T-helper 2 cell treated with Interferon-gamma antibody and Interleukin-4, amounts not matched to agents 5 μg/mL and 100 μg/mL, for 36 hours (primary cell): ENCODE data around the gene HDAC10.

Experiments
- DNase-seq: peaks from one replicate; pipeline ENCODE4 v3.0.0; 2021; ENCODE audit warnings: low spot score
- H3K27ac Mint-ChIP-seq: one replicate; pipeline ENCODE4 v1.8.0; 2021; ENCODE audit warnings: mild to moderate bottlenecking, mixed read lengths
- H3K27me3 Mint-ChIP-seq: one replicate; pipeline ENCODE4 v1.8.0; 2021; ENCODE audit warnings: low read depth, mixed read lengths
- H3K36me3 Mint-ChIP-seq: one replicate; pipeline ENCODE4 v1.8.0; 2021; ENCODE audit warnings: low read depth, mixed read lengths
- H3K4me1 Mint-ChIP-seq: one replicate; pipeline ENCODE4 v1.8.0; 2021; ENCODE audit warnings: low read depth, mixed read lengths
- H3K4me3 Mint-ChIP-seq: one replicate; pipeline ENCODE4 v1.8.0; 2022; ENCODE audit warnings: mild to moderate bottlenecking, moderate library complexity, mixed read lengths
- H3K9me3 Mint-ChIP-seq: one replicate; pipeline ENCODE4 v1.8.0; 2021; ENCODE audit warnings: mixed read lengths

HDAC10 gene

DNA sequence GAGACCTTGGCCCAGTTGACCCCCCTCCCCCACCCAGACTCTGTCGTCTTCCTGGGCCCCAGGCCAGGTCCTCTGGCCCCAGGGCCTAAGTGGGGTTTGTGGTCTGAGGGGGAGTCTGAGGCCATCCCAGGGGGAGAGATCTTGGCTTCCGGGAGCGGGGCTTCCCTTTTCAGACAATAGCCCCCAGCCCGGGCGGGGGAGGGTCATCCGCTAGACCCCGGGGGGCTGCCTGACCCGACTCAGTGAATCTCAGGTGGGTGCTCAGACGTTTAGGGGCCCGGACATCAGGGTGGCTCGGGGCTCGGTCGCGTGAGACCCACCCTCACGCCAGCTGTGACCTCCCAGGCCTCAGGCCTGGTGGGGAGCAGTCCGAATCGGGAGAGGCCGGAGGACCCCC is 18.5 kb upstream of the HDAC10 start:
- no peak overlapping the region for H3K27ac Mint-ChIP-seq
- H3K9me3 Mint-ChIP-seq: no peaks in the 10 kb centered on the region
- peaks cover 5% of the 10 kb centered on the region for H3K4me1 Mint-ChIP-seq
- H3K27me3 Mint-ChIP-seq: peaks cover 19% of the 10 kb centered on the region
- peak overlapping the region; percentile 70 for H3K4me3 Mint-ChIP-seq
- no peak for DNase-seq
- no peaks in the 10 kb centered on the region for H3K36me3 Mint-ChIP-seq

- Mint-ChIP-seq H3K36me3 (no peaks in the 10 kb centered on the region), H3K4me1 (peaks cover 2% of the 10 kb centered on the region), H3K9me3 (no peaks in the 10 kb centered on the region), H3K27me3 (peaks cover 13% of the 10 kb centered on the region), H3K27ac (no peak overlapping the region), H3K4me3 (peak overlapping the region; percentile 36)
- DNase-seq: no peak
Observed at GRCh38 chr22:50268655-50269113, 17.6 kb upstream of the HDAC10 start.

GRCh38 chr22:50267591-50268390 is 16.7 kb upstream of the HDAC10 start:
- peaks cover 11% of the 10 kb centered on the region for H3K27me3 Mint-ChIP-seq
- no peaks in the 10 kb centered on the region for H3K36me3 Mint-ChIP-seq
- no peak for DNase-seq
- H3K4me3 Mint-ChIP-seq: no peak overlapping the region
- no peak overlapping the region for H3K27ac Mint-ChIP-seq
- H3K4me1 Mint-ChIP-seq: peaks cover under 1% of the 10 kb centered on the region
- H3K9me3 Mint-ChIP-seq: no peaks in the 10 kb centered on the region

DNA sequence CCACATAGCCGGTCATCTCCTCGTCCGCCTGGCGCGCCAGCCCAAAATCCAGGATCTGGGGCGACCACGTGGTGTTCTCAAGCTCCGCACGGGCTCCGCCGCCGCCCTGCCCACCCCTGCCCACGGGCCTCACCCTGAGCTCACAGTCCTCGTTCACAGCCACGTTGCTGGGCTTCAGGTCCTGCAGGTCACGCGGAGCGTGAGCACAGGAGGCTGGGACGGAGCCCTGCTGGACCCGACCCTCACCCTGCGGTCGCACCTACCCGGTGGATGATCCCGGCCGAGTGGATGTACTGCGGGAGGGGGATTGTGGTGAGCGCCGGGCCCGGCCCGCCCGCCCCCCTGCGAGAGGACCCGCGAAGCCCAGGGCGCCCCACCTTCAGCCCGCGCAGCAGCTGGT is 15.9 kb upstream of the HDAC10 start:
- no peaks in the 10 kb centered on the region for H3K9me3 Mint-ChIP-seq
- no peak for DNase-seq
- no peak overlapping the region for H3K27ac Mint-ChIP-seq
- no peaks in the 10 kb centered on the region for H3K36me3 Mint-ChIP-seq
- H3K4me3 Mint-ChIP-seq: no peak overlapping the region
- peaks cover 4% of the 10 kb centered on the region for H3K4me1 Mint-ChIP-seq
- H3K27me3 Mint-ChIP-seq: peaks cover 14% of the 10 kb centered on the region

DNA sequence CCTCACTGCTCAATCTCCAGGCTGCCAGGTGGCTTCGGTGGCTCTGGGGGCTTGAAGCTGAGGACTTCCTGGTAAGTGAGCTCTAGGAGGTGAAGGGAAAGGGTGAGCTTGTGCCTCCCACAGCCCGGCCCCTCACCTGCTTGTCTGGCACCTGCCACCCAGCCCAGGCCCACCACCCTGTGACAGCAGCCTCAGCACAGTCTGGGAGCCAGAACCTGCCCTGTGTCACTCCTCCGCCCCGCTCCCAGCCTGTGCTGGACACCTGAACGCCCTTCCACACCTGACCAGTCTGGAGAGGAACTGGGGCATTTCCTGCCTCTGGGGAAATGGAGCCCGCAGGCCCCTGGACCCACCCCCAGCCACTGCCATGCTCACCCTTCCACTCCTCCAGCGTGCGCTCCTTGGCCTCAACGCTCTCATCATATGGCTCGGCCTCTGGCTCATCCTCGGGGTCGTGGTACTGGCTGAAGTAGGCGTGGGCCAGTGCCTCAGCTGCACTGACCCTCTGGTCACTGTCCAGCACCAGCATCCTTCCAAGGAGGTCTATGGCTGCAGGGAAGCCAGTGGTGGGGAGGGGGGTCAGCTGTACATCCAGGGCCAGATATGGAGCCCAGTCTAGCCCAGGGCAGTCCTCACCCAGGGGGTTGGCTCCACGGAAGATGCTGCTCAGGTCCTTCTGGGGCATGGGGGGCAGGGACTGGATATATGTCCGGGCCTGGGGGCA is 14.0 kb upstream of the HDAC10 start:
- Mint-ChIP-seq H3K27ac (no peak overlapping the region), H3K4me1 (peaks cover 5% of the 10 kb centered on the region), H3K27me3 (peaks cover 16% of the 10 kb centered on the region), H3K4me3 (no peak overlapping the region), H3K9me3 (no peaks in the 10 kb centered on the region), H3K36me3 (no peaks in the 10 kb centered on the region)
- DNase-seq: no peak

- Mint-ChIP-seq H3K27me3 (peaks cover 16% of the 10 kb centered on the region), H3K27ac (no peak overlapping the region), H3K36me3 (no peaks in the 10 kb centered on the region), H3K9me3 (no peaks in the 10 kb centered on the region), H3K4me3 (no peak overlapping the region), H3K4me1 (peaks cover 5% of the 10 kb centered on the region)
- DNase-seq: no peak
Observed at GRCh38 chr22:50264104-50264745, 13.2 kb upstream of the HDAC10 start.

- Mint-ChIP-seq H3K27ac (no peak overlapping the region), H3K9me3 (no peaks in the 10 kb centered on the region), H3K4me3 (no peak overlapping the region), H3K27me3 (peaks cover 15% of the 10 kb centered on the region), H3K36me3 (no peaks in the 10 kb centered on the region), H3K4me1 (peaks cover 5% of the 10 kb centered on the region)
- DNase-seq: no peak
Observed at GRCh38 chr22:50262973-50263617, 12.0 kb upstream of the HDAC10 start.

DNA sequence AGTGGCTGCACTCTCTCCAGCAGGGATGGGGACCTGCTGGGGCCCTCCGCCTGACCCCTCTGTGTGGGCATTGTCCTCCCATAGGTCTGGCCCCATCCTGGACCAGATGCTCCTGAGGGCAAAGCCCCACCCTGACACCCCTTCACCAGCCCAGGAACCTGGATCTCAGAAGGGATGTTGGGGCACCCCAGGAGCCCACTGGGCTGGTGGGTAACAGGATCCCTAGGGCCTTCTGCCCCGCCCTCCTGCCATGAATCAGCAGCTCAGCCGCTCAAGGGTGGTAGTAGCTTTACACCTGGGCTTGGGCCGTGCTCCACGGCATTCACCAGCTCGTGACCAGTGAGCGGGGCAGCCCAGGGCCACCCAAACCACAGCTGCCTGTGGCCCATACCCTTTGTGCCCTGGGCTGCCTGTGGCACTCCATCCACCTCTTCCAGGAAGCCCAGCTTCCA is 11.4 kb upstream of the HDAC10 start:
- Mint-ChIP-seq H3K27me3 (peaks cover 14% of the 10 kb centered on the region), H3K9me3 (no peaks in the 10 kb centered on the region), H3K27ac (no peak overlapping the region)

GRCh38 chr22:50261615-50262459 is 10.8 kb upstream of the HDAC10 start, which contains the start of gene MAPK12:
TSS of gene MAPK12 (minus strand) at chr22:50261683. CDS start at chr22:50261509, 174 bp downstream.
- Mint-ChIP-seq H3K36me3 (no peaks in the 10 kb centered on the region), H3K4me1 (peaks cover 5% of the 10 kb centered on the region), H3K9me3 (no peaks in the 10 kb centered on the region), H3K27me3 (peaks cover 14% of the 10 kb centered on the region), H3K27ac (no peak within 1 kb of the TSS), H3K4me3 (peak within 1 kb of the TSS; percentile 66)
- no peak for DNase-seq

More for the DNA sequence above, 11.4 kb upstream of the HDAC10 start:
- Mint-ChIP-seq H3K4me1 (peaks cover 5% of the 10 kb centered on the region), H3K4me3 (peak overlapping the region; percentile 66), H3K36me3 (no peaks in the 10 kb centered on the region)
- no peak for DNase-seq

- Mint-ChIP-seq H3K36me3 (no peaks in the 10 kb centered on the region), H3K27ac (no peak overlapping the region), H3K9me3 (no peaks in the 10 kb centered on the region), H3K4me1 (peaks cover 5% of the 10 kb centered on the region), H3K4me3 (no peak overlapping the region), H3K27me3 (peaks cover 14% of the 10 kb centered on the region)
- DNase-seq: no peak
Observed at GRCh38 chr22:50260801-50261614, 9.9 kb upstream of the HDAC10 start.

DNA sequence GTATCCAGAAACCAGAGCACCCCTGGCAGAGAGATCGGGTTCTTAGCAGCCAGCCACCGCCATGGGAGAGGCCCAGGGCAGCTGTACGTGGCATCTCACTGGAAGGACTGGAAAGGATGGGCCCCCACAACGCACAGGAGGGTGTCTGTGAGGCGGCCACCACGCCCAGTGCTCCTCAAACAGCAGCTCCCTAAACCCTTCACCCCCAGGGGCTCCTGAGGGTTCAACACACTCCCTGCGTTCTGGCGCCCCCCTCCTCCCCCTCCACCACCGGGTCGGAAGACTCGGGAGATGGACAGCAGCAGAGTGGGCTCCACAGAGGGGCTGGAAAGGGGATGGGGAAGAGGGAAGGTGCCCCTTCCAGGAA is 9.4 kb upstream of the HDAC10 start:
- H3K4me3 Mint-ChIP-seq: no peak overlapping the region
- peaks cover 5% of the 10 kb centered on the region for H3K4me1 Mint-ChIP-seq
- peaks cover 14% of the 10 kb centered on the region for H3K27me3 Mint-ChIP-seq
- no peak for DNase-seq
- no peaks in the 10 kb centered on the region for H3K9me3 Mint-ChIP-seq
- no peak overlapping the region for H3K27ac Mint-ChIP-seq
- H3K36me3 Mint-ChIP-seq: no peaks in the 10 kb centered on the region

DNA sequence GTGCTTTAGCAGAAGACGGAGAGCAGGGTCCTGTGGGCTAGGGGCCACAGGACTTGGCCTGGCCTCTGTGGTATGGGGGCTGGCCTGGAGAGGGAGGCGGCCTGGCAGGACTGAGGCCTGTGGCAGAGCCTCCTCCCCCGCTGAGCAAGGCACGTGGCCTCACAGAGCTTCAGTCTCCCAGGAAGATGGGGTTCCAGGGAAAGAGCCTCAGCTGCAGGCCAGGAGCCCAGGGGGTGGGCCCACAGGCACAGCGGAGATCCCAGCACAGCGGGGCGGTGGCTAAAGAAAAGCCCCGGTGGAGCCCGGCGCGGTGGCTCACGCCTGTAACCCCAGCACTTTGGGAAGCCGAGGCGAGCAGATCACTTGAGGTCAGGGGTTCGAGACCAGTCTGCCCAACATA is 8.2 kb upstream of the HDAC10 start:
- Mint-ChIP-seq H3K27ac (no peak overlapping the region), H3K4me3 (no peak overlapping the region), H3K27me3 (peaks cover 14% of the 10 kb centered on the region), H3K9me3 (no peaks in the 10 kb centered on the region), H3K36me3 (no peaks in the 10 kb centered on the region), H3K4me1 (peaks cover 5% of the 10 kb centered on the region)
- DNase-seq: no peak
